AG09309 (cell line): Measurements from ENCODE around the gene SIRPB1.

Experiments
- DNase-seq: peaks from one replicate; pipeline ENCODE4 v3.0.0-alpha.2; 2010; ENCODE audit warnings: low read depth
- H3K4me3 ChIP-seq: 2 replicates; pipeline ENCODE4 v1.5.1; 2011; ENCODE audit warnings: mild to moderate bottlenecking, low read depth, low read length, moderate library complexity; ENCODE audit not compliant: control insufficient read depth
- TF ChIP-seq, protein P1 (sequence below): IDR thresholded peaks from 2 replicates; pipeline ENCODE4 v1.5.1; 2011; ENCODE audit warnings: mild to moderate bottlenecking, low read depth, low read length, inconsistent platforms; ENCODE audit not compliant: insufficient read depth, control insufficient read depth; ENCODE audit errors: missing control alignments

SIRPB1 gene

DNA sequence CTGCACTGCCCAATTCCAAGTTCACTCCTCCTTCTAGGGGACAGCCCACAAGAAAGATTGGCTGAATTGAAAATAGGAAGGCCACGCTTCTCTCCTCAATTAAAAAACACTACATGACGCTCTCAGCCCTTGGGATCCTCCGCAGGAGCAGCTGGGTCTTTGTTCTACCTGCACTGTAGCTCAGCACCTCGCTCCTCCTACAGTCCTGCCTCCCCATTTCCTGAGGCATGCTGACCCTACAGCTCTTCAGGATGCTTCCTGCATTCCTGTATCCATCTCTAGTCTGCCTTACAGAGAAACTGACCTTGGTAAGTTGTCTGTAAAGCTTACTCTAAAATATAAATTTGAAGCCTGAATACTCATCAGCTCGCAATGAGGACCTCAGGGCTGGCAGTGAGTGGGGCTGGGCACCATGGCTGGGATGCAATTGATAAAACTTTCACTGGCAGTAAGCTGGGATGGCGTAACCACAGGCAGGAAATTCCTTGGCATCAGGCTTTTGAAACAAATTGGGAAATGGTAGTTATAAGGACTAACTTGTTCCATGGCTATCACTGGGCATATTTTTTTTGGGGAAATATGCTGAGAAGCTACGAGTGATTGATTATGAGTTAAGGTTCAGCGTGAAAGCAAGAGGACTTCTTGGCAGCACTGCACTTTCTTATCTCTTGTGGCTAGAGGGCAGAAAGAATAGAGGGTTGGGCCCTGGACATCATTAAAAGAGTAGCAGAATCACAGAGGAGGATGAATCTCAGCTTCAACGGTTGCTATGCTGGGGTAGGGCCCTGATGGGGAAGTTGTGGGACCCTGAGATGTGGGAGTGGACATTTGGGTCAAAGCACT is 11.7 kb upstream of the SIRPB1 start:
- peak; percentile 1 for DNase-seq
- TF ChIP-seq, protein P1, sequence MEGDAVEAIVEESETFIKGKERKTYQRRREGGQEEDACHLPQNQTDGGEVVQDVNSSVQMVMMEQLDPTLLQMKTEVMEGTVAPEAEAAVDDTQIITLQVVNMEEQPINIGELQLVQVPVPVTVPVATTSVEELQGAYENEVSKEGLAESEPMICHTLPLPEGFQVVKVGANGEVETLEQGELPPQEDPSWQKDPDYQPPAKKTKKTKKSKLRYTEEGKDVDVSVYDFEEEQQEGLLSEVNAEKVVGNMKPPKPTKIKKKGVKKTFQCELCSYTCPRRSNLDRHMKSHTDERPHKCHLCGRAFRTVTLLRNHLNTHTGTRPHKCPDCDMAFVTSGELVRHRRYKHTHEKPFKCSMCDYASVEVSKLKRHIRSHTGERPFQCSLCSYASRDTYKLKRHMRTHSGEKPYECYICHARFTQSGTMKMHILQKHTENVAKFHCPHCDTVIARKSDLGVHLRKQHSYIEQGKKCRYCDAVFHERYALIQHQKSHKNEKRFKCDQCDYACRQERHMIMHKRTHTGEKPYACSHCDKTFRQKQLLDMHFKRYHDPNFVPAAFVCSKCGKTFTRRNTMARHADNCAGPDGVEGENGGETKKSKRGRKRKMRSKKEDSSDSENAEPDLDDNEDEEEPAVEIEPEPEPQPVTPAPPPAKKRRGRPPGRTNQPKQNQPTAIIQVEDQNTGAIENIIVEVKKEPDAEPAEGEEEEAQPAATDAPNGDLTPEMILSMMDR = no peak
- no peak overlapping the region for H3K4me3 ChIP-seq

DNA sequence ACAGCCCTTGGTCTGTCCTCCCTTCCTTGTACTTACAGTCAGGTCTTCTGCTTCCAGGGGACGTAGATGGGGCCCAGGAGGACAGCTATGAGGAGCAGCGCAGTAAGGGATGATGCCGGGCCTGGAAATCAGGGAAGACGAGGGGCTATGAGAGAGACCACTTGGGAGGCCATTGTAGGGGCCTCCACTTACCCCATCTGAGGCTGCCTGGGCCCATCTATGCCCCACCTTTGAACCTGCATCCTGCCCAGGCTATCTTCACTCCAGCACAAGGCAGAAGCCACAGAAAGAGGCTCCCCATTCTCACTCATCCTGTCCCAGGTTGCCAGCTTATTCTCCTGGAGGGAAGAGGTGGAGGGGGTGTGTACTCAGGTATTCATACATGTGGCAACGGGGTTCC is 10.4 kb upstream of the SIRPB1 start:
- TF ChIP-seq, protein P1 = no peak
- H3K4me3 ChIP-seq = no peak overlapping the region
- no peak for DNase-seq

DNA sequence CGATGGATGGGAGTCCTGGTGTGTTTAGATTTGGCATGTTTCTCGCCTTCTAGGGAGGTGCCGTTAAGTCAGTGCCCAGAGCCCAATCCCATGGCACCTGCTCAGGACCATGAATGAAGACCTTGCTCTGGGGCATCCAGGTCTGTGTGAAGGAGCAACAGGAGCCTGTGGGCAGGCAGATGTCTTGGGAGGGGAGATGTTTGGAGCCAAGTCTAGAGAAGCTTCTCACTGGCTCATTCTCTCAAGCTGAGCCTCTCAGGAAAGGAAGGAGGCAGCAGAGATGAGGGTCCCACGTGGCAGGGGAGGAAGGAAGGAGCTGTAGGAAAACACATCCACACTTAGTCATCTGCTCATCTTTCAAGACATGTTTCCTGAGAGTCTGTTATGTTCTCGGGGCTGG is 9.5 kb upstream of the SIRPB1 start:
- H3K4me3 ChIP-seq = no peak overlapping the region
- DNase-seq = no peak
- TF ChIP-seq, protein P1 = no peak

DNA sequence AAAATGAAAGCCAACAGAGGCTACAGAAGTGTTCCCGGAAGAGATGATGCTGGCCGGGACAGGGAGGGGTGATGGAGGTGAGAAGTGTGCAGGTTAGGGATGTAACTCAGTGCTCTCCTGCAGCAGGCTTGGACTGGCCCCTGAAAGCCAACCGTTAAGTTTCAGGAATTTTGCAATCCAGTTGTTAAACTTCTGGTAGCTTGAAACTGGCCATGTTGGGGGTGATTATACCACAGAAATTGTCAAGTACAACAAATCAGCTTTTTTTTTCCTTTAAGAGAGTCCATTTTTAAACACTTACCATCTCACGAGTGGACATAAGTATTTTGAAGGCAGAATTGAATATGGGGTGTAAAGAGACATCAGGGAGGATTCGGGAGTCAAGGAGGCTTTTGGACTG is 8.8 kb upstream of the SIRPB1 start:
- H3K4me3 ChIP-seq = no peak overlapping the region
- DNase-seq = no peak
- TF ChIP-seq, protein P1 = no peak

DNA sequence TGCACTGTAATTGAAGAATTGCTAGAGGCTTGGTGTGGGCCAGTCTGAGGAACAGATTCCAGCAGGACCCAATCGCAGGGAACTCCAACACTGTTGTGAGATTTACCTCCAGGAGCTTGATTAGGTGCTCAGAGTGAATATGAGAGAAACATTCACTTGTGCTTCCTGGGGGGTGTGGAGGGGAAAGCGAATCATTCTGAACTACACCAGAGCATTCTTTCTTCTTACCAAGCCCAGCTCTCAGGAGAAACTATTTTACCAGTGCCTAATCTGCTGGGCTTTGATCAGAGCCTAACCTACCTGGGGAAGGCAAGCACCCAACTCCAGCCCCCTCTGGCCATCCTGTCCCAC is 7.4 kb upstream of the SIRPB1 start:
- DNase-seq = no peak
- TF ChIP-seq, protein P1 = no peak
- H3K4me3 ChIP-seq = no peak overlapping the region

DNA sequence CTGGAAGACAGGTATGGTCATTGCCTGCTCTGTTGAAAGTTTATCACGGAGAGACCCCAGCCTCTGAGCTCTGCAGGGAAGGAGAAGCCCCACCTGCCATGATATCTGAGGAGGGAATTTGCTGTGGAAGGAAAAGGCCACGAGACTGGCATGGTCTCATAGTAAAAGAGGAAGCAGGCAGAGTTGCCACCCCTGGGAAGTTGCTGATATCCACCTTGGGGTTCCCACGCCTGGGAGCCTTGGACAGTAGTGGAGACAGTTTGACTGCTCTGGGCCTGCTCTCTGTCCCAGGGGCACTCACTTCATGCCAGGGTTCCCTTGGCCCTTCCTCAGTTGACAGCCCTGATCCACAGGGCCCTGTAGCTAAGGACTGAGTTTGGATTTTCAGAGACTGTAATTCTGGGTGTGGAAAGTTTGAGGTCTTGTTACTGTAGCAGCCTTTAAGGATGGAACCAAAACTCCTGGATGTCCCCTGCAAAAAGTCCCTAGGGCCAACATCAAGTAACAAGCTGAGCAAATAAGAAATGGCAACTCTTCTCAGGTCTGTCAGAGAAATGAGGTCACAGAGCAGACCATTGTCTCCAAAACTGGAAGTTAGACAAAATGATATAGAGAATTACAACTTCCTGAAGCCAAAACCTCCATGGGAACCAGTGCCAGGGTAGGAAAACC is 6.9 kb upstream of the SIRPB1 start:
- TF ChIP-seq, protein P1 = no peak
- no peak overlapping the region for H3K4me3 ChIP-seq
- DNase-seq = no peak
